ENCODE data around the gene MEAK7.
"Not testable (repeated sequence)": the region's sequence is repeated elsewhere in the genome, so short reads cannot be mapped to it uniquely, and the experiment has no call there.

Gene MEAK7

DNA sequence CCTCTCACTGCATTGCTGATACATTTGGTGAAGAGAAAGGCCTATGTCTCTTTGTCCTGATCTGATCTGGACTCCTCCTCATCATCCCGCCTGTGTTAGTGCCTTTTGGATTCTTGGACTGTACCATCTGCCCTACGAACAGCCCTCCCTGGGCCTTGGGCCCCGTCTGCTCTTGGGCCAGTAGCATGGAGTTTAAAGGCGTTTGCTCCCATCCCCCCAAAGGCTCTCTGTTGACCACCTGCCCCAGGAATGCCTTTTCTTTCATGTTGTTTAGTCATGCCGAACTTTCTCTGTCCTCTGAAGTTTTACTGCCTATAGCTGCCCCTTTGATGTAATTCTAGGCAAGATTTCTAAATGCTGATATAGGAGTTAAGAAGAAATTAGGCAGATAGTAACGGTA lies 30.9 kb upstream of the MEAK7 start:
- no peak overlapping the region for H3K4me3 ChIP-seq (ENCODE audit: low read depth, low read length)
- no peak for DNase-seq (ENCODE audit: low read depth)

- no peak for DNase-seq (ENCODE audit: low read depth)
- H3K4me3 ChIP-seq (ENCODE audit: low read depth, low read length): no peak overlapping the region
Observed at GRCh38 chr16:84534815-84535214, 30.4 kb upstream of the MEAK7 start.

DNA sequence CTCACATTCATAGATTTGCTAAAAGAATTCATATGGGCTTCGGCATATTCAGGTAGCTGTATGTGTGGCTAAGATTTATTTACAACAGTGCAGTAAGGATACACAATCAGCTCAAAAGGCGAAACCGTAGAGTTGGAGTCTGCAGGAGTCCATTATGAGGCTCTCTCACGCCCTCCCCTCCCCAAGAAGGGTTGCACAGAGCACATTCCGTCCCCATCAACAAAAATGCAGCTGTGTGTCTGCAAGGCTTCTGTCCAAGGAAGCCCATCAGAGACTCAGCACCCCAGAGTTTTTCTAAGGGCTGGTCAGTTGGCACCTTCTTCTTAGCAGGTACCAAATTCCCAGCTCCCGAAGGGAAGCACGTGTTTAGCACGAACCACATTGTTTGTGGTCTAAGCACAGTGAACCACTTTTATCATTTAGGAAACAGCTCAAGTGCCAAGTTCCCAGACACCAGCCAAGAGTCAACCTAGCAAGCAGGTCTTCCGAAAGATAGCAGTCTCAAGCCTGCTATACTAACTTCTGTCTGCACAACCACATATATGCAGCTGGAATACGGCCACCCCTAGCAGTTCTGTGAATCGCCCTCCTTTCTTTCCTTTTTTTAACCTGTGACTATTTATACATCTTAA lies 28.5 kb upstream of the MEAK7 start:
- no peak overlapping the region for H3K4me3 ChIP-seq (ENCODE audit: low read depth, low read length)
- DNase-seq (ENCODE audit: low read depth): no peak

GRCh38 chr16:84532291-84532724 lies 27.8 kb upstream of the MEAK7 start:
- DNase-seq (ENCODE audit: low read depth): peak; percentile 75
- H3K4me3 ChIP-seq (ENCODE audit: low read depth, low read length): no peak overlapping the region

DNA sequence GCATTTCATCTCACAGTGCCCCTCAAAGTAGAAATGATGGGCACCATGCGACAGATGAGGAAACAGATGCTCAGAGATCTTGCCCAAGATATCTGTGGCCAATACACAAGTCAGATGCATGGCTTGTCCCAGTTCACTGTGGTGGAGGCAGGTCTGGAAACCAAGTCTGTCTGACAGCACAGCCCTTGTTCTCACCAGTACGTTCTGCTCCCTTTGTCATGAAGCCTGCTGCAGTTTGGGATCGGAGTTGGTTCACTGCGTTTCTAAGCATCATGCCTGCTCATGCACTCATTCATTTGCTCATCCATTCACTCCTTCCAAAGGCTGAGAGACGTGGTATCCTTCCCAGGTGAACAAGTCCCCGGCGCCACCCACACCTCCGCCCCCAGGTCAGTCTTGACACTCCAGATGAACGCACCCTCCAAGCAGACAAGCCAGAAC lies 27.2 kb upstream of the MEAK7 start:
- H3K4me3 ChIP-seq (ENCODE audit: low read depth, low read length): no peak overlapping the region
- DNase-seq (ENCODE audit: low read depth): no peak

GRCh38 chr16:84530590-84530989 lies 26.1 kb upstream of the MEAK7 start:
- DNase-seq (ENCODE audit: low read depth): no peak
- H3K4me3 ChIP-seq (ENCODE audit: low read depth, low read length): no peak overlapping the region

GRCh38 chr16:84529607-84530006 lies 25.1 kb upstream of the MEAK7 start:
- no peak for DNase-seq (ENCODE audit: low read depth)

GRCh38 chr16:84528322-84528721 lies 23.9 kb upstream of the MEAK7 start:
- H3K4me3 ChIP-seq (ENCODE audit: low read depth, low read length): no peak overlapping the region
- DNase-seq (ENCODE audit: low read depth): no peak

More at GRCh38 chr16:84529607-84530006, 25.1 kb upstream of the MEAK7 start:
- H3K4me3 ChIP-seq (ENCODE audit: low read depth, low read length): no peak overlapping the region

- DNase-seq (ENCODE audit: low read depth): no peak
- H3K4me3 ChIP-seq (ENCODE audit: low read depth, low read length): no peak overlapping the region
Observed at GRCh38 chr16:84527532-84528269, 23.2 kb upstream of the MEAK7 start.

DNA sequence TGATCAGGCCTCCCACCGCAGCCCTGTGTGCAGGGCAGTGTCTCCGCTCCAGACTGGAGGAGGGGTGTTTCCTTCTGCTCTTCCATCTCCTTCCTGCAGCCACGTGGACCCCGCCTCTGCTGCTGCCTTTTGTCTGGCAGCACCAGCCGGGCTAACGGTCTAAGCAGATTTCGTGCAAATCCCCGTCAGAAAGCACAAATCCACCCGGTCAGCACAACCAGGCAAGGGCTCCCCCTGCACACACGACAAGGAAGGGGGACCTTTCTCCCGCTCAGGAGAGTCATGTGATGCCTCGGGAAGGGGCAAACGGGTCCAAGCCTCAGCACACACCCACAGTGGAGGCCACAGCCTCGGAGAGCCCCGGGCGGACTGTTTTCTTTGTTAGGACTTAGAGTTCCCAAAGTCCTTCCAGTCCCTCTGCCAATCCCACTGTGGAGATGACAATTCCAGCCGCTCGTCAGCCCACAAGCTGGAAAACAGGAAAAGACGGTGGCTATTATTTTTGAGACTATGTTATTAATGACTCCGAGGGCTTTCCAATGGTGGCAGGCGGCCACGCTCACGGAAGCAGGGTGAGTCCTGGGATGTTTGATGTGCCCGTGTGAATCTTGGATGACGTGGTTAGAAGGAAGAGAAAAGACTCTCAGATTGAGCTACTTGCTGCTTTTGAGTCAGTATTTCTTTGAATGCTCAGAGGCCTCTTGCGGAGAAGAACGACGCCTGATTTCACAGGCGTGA lies 22.5 kb upstream of the MEAK7 start:
- no peak overlapping the region for H3K4me3 ChIP-seq (ENCODE audit: low read depth, low read length)
- DNase-seq (ENCODE audit: low read depth): no peak

GRCh38 chr16:84524941-84525581 lies 20.6 kb upstream of the MEAK7 start:
- not testable (repeated sequence) for H3K4me3 ChIP-seq (ENCODE audit: low read depth, low read length); DNase-seq (ENCODE audit: low read depth)

- no peak overlapping the region for H3K4me3 ChIP-seq (ENCODE audit: low read depth, low read length)
- no peak for DNase-seq (ENCODE audit: low read depth)
Observed at GRCh38 chr16:84524346-84524920, 20.0 kb upstream of the MEAK7 start.

GRCh38 chr16:84521497-84521770 lies 17.0 kb upstream of the MEAK7 start:
- no peak for DNase-seq (ENCODE audit: low read depth)
- H3K4me3 ChIP-seq (ENCODE audit: low read depth, low read length): no peak overlapping the region

GRCh38 chr16:84520725-84521496 lies 16.5 kb upstream of the MEAK7 start:
- no peak for DNase-seq (ENCODE audit: low read depth)
- no peak overlapping the region for H3K4me3 ChIP-seq (ENCODE audit: low read depth, low read length)

DNA sequence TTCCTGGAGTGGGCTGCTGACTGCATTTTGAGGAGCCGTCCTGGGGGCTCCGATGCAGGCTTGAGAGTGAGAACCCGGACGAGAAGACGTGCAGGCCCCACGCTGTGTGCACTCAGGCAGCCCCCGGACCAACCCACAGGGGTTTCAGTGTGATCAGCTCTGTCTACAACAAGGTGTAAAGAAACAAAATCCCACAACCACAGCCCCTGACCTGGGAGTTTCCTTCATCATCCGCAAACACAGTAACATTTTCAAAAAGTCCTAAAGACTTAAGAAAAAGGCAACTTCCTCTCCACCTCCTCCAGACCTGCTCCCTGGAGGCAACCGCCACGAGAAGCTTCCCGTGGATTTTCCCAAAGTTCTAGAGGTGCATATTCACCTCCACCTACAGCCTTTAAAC lies 15.4 kb upstream of the MEAK7 start:
- no peak for DNase-seq (ENCODE audit: low read depth)
- H3K4me3 ChIP-seq (ENCODE audit: low read depth, low read length): no peak overlapping the region

DNA sequence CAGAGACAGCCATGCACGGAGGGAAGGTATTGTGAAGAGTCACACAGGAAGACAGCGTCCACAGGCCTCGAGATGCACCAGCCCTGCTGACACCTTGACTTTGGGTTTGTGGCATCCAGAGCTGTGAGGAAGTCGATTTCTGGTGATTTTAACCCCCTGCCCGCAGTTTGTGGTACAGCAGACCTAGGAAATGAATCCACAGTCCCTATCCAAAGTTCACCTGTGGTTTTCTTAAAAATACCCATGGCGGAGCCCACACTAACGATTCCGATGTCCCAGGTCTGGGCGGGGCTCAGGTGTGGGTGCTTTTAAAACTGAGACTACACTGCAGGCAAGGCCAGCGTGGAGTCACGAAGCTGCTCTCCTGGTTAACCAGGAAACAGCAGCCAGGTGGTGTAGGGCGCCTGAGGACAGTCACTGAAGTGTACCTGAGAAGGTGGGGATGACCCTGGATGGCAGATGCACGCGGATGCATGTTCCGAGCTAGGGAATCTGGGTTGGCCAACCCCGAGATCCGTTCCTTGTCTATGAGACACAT lies 14.4 kb upstream of the MEAK7 start:
- H3K4me3 ChIP-seq (ENCODE audit: low read depth, low read length): no peak overlapping the region
- DNase-seq (ENCODE audit: low read depth): no peak

GRCh38 chr16:84518220-84518619 lies 13.8 kb upstream of the MEAK7 start:
- not testable (repeated sequence) for H3K4me3 ChIP-seq (ENCODE audit: low read depth, low read length); DNase-seq (ENCODE audit: low read depth)

- H3K4me3 ChIP-seq (ENCODE audit: low read depth, low read length): no peak overlapping the region
Observed at GRCh38 chr16:84517366-84517765, 12.9 kb upstream of the MEAK7 start.

More at GRCh38 chr16:84517366-84517765, 12.9 kb upstream of the MEAK7 start:
- no peak for DNase-seq (ENCODE audit: low read depth)
